HL-60 (cell line): ENCODE data around the gene CSF1R.

Source experiments
- GABPA ChIP-seq: IDR thresholded peaks from 2 replicates; pipeline ENCODE4 v1.6.1; 2012; ENCODE audit warnings: low read depth
- POLR2AphosphoS5 ChIP-seq: IDR thresholded peaks from 2 replicates; pipeline ENCODE4 v1.6.1; 2012; ENCODE audit warnings: low read depth
- TF ChIP-seq, protein P1 (sequence below): IDR thresholded peaks from one replicate; pipeline ENCODE4 v1.5.1; 2011; ENCODE audit warnings: low read length, control low read depth, inconsistent platforms; ENCODE audit not compliant: insufficient read depth
- TF ChIP-seq, protein P2 (sequence below): IDR thresholded peaks from 2 replicates; pipeline ENCODE4 v1.6.1; 2012; ENCODE audit warnings: low read depth; ENCODE audit not compliant: insufficient replicate concordance

DNA sequence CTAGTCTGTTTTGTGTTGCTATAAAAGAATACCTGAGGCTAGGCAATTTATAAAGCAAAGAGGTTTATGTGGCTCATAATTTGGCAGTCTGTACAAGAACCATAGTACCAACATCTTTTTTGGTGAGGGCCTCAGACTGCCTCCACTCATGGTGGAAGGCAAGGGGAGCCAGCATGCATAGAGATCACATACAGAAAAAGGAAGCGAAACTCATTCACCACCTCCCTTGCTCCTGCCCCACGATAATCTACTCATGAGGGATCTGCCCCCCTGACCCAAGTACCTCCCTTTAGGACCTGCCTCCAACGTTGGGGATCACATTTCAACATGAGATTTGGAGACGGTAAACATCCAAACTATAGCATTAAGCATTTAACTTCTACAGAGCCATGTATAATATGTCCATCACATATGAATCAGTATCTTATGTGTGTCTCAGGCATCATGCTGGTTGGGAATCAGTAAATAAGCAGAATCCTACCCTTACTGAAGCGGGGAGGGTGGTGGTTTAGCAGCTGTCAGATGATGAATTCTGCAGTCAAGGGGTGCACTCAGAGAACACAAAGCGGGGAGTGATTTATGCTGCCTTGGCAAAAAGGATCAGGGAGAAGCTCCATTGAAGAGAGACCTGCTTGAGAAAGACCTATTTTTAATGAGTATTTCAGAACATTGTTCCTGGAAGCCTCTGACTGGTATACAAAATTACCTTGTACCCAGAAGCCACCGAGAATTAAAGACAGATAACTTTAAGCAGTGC lies 51.0 kb downstream of the CSF1R start:
- TF ChIP-seq, protein P1, sequence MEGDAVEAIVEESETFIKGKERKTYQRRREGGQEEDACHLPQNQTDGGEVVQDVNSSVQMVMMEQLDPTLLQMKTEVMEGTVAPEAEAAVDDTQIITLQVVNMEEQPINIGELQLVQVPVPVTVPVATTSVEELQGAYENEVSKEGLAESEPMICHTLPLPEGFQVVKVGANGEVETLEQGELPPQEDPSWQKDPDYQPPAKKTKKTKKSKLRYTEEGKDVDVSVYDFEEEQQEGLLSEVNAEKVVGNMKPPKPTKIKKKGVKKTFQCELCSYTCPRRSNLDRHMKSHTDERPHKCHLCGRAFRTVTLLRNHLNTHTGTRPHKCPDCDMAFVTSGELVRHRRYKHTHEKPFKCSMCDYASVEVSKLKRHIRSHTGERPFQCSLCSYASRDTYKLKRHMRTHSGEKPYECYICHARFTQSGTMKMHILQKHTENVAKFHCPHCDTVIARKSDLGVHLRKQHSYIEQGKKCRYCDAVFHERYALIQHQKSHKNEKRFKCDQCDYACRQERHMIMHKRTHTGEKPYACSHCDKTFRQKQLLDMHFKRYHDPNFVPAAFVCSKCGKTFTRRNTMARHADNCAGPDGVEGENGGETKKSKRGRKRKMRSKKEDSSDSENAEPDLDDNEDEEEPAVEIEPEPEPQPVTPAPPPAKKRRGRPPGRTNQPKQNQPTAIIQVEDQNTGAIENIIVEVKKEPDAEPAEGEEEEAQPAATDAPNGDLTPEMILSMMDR, result no peak
- TF ChIP-seq GABPA (no peak), POLR2AphosphoS5 (no peak)
- TF ChIP-seq, protein P2, sequence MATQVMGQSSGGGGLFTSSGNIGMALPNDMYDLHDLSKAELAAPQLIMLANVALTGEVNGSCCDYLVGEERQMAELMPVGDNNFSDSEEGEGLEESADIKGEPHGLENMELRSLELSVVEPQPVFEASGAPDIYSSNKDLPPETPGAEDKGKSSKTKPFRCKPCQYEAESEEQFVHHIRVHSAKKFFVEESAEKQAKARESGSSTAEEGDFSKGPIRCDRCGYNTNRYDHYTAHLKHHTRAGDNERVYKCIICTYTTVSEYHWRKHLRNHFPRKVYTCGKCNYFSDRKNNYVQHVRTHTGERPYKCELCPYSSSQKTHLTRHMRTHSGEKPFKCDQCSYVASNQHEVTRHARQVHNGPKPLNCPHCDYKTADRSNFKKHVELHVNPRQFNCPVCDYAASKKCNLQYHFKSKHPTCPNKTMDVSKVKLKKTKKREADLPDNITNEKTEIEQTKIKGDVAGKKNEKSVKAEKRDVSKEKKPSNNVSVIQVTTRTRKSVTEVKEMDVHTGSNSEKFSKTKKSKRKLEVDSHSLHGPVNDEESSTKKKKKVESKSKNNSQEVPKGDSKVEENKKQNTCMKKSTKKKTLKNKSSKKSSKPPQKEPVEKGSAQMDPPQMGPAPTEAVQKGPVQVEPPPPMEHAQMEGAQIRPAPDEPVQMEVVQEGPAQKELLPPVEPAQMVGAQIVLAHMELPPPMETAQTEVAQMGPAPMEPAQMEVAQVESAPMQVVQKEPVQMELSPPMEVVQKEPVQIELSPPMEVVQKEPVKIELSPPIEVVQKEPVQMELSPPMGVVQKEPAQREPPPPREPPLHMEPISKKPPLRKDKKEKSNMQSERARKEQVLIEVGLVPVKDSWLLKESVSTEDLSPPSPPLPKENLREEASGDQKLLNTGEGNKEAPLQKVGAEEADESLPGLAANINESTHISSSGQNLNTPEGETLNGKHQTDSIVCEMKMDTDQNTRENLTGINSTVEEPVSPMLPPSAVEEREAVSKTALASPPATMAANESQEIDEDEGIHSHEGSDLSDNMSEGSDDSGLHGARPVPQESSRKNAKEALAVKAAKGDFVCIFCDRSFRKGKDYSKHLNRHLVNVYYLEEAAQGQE, result no peak
